ENCODE results near the gene HIC1.

- TF ChIP-seq CTCF (IDR thresholded peaks at IDR 0.05) (no peak), POLR2A (IDR thresholded peaks at IDR 0.05) (no peak)
Observed at GRCh38 chr17:2034157-2034556, 20.7 kb upstream of the HIC1 start.
